ENCODE measurements around the gene MAP3K14.
A peak's percentile ranks its signal among the peaks of the same experiment; 100 is the strongest.

MAP3K14 gene

DNA sequence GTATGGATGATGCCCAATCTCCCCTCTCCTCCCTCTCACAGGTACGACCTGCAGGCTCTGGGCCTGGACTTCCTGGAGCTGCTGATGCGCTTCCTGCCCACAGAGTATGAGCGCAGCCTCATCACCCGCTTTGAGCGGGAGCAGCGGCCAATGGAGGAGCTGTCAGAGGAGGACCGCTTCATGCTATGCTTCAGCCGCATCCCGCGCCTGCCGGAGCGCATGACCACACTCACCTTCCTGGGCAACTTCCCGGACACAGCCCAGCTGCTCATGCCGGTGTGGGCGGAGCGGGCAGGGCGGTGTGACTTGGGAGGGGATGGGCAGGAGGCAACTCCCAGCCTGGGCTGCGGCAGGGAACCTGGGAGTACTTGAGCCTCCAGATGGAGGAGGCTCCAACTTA lies 73.1 kb downstream of the MAP3K14 start:
- no peak for TF ChIP-seq CTCF (IDR thresholded peaks at IDR 0.05; ENCODE audit: low read depth, low read length, missing control alignments)
- DNase-seq (ENCODE audit: extremely low read depth, low read depth) = no peak
- H3K4me3 ChIP-seq (replicated peaks; ENCODE audit: low read depth, low read length) = no peak overlapping the region

GRCh38 chr17:45242029-45242414 lies 74.8 kb downstream of the MAP3K14 start:
- TF ChIP-seq CTCF (IDR thresholded peaks at IDR 0.05; ENCODE audit: low read depth, low read length, missing control alignments) = no peak
- no peak for DNase-seq (ENCODE audit: extremely low read depth, low read depth)
- H3K4me3 ChIP-seq (replicated peaks; ENCODE audit: low read depth, low read length) = no peak overlapping the region

GRCh38 chr17:45241328-45242028 lies 75.3 kb downstream of the MAP3K14 start:
- no peak for TF ChIP-seq CTCF (IDR thresholded peaks at IDR 0.05; ENCODE audit: low read depth, low read length, missing control alignments)
- peak overlapping the region; percentile 15; the same call in 1 of the 2 replicates for H3K4me3 ChIP-seq (replicated peaks; ENCODE audit: low read depth, low read length)
- no peak for DNase-seq (ENCODE audit: extremely low read depth, low read depth)

GRCh38 chr17:45240905-45241327 lies 75.9 kb downstream of the MAP3K14 start:
- DNase-seq (ENCODE audit: extremely low read depth, low read depth) = no peak
- TF ChIP-seq CTCF (IDR thresholded peaks at IDR 0.05; ENCODE audit: low read depth, low read length, missing control alignments) = no peak

GRCh38 chr17:45238155-45238774 lies 78.6 kb downstream of the MAP3K14 start:
- no peak for TF ChIP-seq CTCF (IDR thresholded peaks at IDR 0.05; ENCODE audit: low read depth, low read length, missing control alignments)
- H3K4me3 ChIP-seq (replicated peaks; ENCODE audit: low read depth, low read length) = no peak overlapping the region
- DNase-seq (ENCODE audit: extremely low read depth, low read depth) = no peak

More at GRCh38 chr17:45240905-45241327, 75.9 kb downstream of the MAP3K14 start:
- H3K4me3 ChIP-seq (replicated peaks; ENCODE audit: low read depth, low read length) = no peak overlapping the region

GRCh38 chr17:45237686-45238085 lies 79.1 kb downstream of the MAP3K14 start:
- no peak for TF ChIP-seq CTCF (IDR thresholded peaks at IDR 0.05; ENCODE audit: low read depth, low read length, missing control alignments)
- DNase-seq (ENCODE audit: extremely low read depth, low read depth) = no peak
- H3K4me3 ChIP-seq (replicated peaks; ENCODE audit: low read depth, low read length) = no peak overlapping the region
